Panc1 (cell line): ENCODE results near the gene C1QL2. TPM values are rescaled to one million over a fixed set of nuclear protein-coding genes. Genes with fewer than 3 reads are reported as not detected.

Source experiments
- ATAC-seq: fragments of 200-7000 bp; cut with Tn5 transposase; 2 replicates; pipeline ENCODE4 v1.9.1; 2020; ENCODE audit warnings: mild to moderate bottlenecking, moderate library complexity
- BruUV-seq: library from RNA; stranded (reverse); fragments of 400-500 nt; replicated peaks from 2 replicates; lab custom pipeline; 2021; lab: Mats Ljungman, UMichigan
- CTCF ChIA-PET: fragments of 300-600 bp; sonication (Branson Sonifier 250); formaldehyde crosslinking; loops from one replicate; lab custom pipeline; 2022; ENCODE audit warnings: antibody characterized with exemption; lab: Charles Lee
- POLR2A ChIA-PET: fragments of 300-600 bp; sonication (Branson Sonifier 250); formaldehyde crosslinking; loops from one replicate; lab custom pipeline; 2022; ENCODE audit warnings: antibody characterized with exemption; lab: Charles Lee
- DNase-seq: peaks from one replicate; pipeline ENCODE4 v3.0.0-alpha.2; 2010; ENCODE audit warnings: low read depth, low spot score
- H3K27ac ChIP-seq: 2 replicates; pipeline ENCODE4 v1.5.1; 2011; ENCODE audit warnings: mild to moderate bottlenecking, low read length, inconsistent platforms
- H3K27me3 ChIP-seq: fragments of 200-500 bp; sonication (Bioruptor generic); 2 replicates; pipeline ENCODE4 v1.6.0; 2014; ENCODE audit warnings: low read length, inconsistent platforms; ENCODE audit not compliant: control insufficient read depth, insufficient read depth
- H3K36me3 ChIP-seq: fragments of 200-500 bp; sonication (Bioruptor generic); 2 replicates; pipeline ENCODE4 v1.5.1; 2014; ENCODE audit warnings: inconsistent platforms, mild to moderate bottlenecking, low read length, moderate library complexity; ENCODE audit not compliant: control insufficient read depth, insufficient read depth
- H3K4me1 ChIP-seq: 2 replicates; pipeline ENCODE4 v1.5.1; 2011; ENCODE audit warnings: inconsistent platforms, mild to moderate bottlenecking, low read length, moderate library complexity; ENCODE audit not compliant: control insufficient read depth, insufficient read depth
- H3K4me3 ChIP-seq, 2 experiments: 2 replicates each; pipeline ENCODE4 v1.5.1; 2011 to 2012; ENCODE audit warnings: low read depth in 2 of 2, low read length in 2 of 2, mild to moderate bottlenecking in 2 of 2, inconsistent platforms in 1 of 2, moderate library complexity in 1 of 2
- H3K9me3 ChIP-seq: fragments of 200-500 bp; sonication (Bioruptor generic); 2 replicates; pipeline ENCODE4 v1.5.1; 2014; ENCODE audit warnings: low read depth, mild to moderate bottlenecking, inconsistent platforms, low read length, moderate library complexity; ENCODE audit not compliant: control insufficient read depth, insufficient read depth
- CTCF ChIP-seq: fragments of 450-650 bp; IDR thresholded peaks from 2 replicates; pipeline ENCODE4 v1.5.1; 2017; ENCODE audit warnings: mild to moderate bottlenecking
- POLR2AphosphoS5 ChIP-seq: IDR thresholded peaks from 2 replicates; pipeline ENCODE4 v1.6.1; 2012; ENCODE audit warnings: mild to moderate bottlenecking, low read depth, low read length, moderate library complexity
- REST ChIP-seq, 2 experiments: IDR thresholded peaks; 2 replicates each; pipeline ENCODE4 v1.6.1; 2011 to 2012; ENCODE audit warnings: low read depth in 2 of 2, control low read depth in 1 of 2, low read length in 1 of 2, mild to moderate bottlenecking in 1 of 2, moderate library complexity in 1 of 2; ENCODE audit not compliant: insufficient read depth in 1 of 2
- SIN3A ChIP-seq: IDR thresholded peaks from 2 replicates; pipeline ENCODE4 v1.6.1; 2012; ENCODE audit warnings: low read depth, mild to moderate bottlenecking, low read length, moderate library complexity, borderline replicate concordance; ENCODE audit not compliant: insufficient read depth
- TCF7L2 ChIP-seq: IDR thresholded peaks from 2 replicates; pipeline ENCODE4 v1.6.1; 2011; ENCODE audit warnings: mild to moderate bottlenecking, low read depth, low read length, inconsistent platforms
- in situ Hi-C: cut with HindIII; loops from 2 replicates; pipeline ENCODE4 v1.10.0; 2016; ENCODE audit warnings: low sequenced_read_pairs, low pct_unique_long_range_greater_than_20kb
- intact Hi-C: fragments of 100-400 bp; cut with micrococcal nuclease; formaldehyde crosslinking; loops from one replicate; pipeline ENCODE4 v1.10.0; 2022; ENCODE audit not compliant: unreplicated experiment
- total RNA-seq: library from RNA; stranded (reverse); gene quantifications from one replicate; pipeline ENCODE4 v1.2.1, GENCODE V29; 2021; ENCODE audit not compliant: unreplicated experiment

Gene C1QL2
- total RNA-seq, 1 experiment from 2014 or later, result not detected

DNA sequence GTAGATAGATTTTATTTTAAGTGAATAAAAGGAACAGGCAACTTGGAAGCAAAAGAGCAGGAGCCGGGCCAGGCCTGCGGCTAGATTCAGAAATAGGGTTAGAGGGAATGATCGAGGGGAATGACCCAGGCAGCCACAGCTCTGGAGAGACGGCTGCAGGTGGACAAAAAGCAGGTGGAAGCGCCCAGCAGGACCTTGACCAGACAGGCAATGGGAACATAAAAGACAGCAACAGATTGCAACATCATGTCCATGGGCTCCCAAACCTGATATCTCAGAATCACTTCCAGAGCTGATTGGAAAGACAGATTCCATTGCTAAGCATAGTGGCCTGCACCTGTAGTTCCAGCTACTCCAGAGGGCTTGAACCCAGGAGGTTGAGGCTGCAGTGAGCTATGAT is 36.5 kb upstream of the C1QL2 start:
- Histone ChIP-seq H3K9me3 (no peaks in the 10 kb centered on the region), H3K27me3 (no peaks in the 10 kb centered on the region), H3K27ac (no peak overlapping the region), H3K4me3 (no peak overlapping the region), H3K4me1 (no peaks in the 10 kb centered on the region; the same call in 1 of the 2 replicates), H3K36me3 (no peaks in the 10 kb centered on the region)
- ATAC-seq (no peak), DNase-seq (no peak)
- ChIA-PET CTCF (no interaction called here), POLR2A (no interaction called here)
- no TSS peak for BruUV-seq
- no peak for TF ChIP-seq TCF7L2
- TF ChIP-seq POLR2AphosphoS5, result no peak
- TF ChIP-seq REST (IDR thresholded peaks at IDR 0.05; ENCODE audit: insufficient read depth in 1 of 2, low read depth in 2 of 2, low read length in 1 of 2), result no peak
- TF ChIP-seq CTCF, result no peak
- no peak for TF ChIP-seq SIN3A
- in situ Hi-C loops (no loop called here), intact Hi-C loops (no loop called here)

GRCh38 chr2:119192893-119193292 is 34.3 kb upstream of the C1QL2 start:
- no peak for TF ChIP-seq CTCF
- no peak for TF ChIP-seq POLR2AphosphoS5
- no peak for TF ChIP-seq SIN3A
- TF ChIP-seq REST (IDR thresholded peaks at IDR 0.05; ENCODE audit: insufficient read depth in 1 of 2, low read depth in 2 of 2, low read length in 1 of 2), result no peak
- TF ChIP-seq TCF7L2, result no peak
- ChIA-PET CTCF (no interaction called here), POLR2A (no interaction called here)
- Histone ChIP-seq H3K36me3 (no peaks in the 10 kb centered on the region), H3K9me3 (no peaks in the 10 kb centered on the region), H3K4me1 (no peaks in the 10 kb centered on the region; the same call in 1 of the 2 replicates), H3K27ac (no peak overlapping the region), H3K27me3 (no peaks in the 10 kb centered on the region), H3K4me3 (no peak overlapping the region)
- no peak for ATAC-seq
- intact Hi-C loops, result no loop called here
- no peak for DNase-seq
- BruUV-seq, result no TSS peak
- in situ Hi-C loops, result no loop called here
